Ovary (tissue), 9 donors: ENCODE measurements around the gene RCN2. TPM values are rescaled to one million over a fixed set of nuclear protein-coding genes. Genes with fewer than 3 reads are reported as not detected.

Source experiments
- DNase-seq, 5 donors: peaks; one replicate each; pipeline ENCODE4 v3.0.0-alpha.2; 2019 to 2020
- H3K27ac ChIP-seq, 2 donors: fragments of 200-600 bp; one replicate each; pipeline versions ENCODE4 v1.5.1 to v1.8.0; 2019 to 2022
- H3K27me3 ChIP-seq: fragments of 200-600 bp; one replicate; pipeline ENCODE4 v1.8.0; 2022
- H3K36me3 ChIP-seq: fragments of 200-600 bp; sonication (generic); one replicate; pipeline ENCODE4 v1.5.1; 2019
- H3K4me1 ChIP-seq: one replicate; pipeline ENCODE4 v1.8.1; 2013; ENCODE audit warnings: mild to moderate bottlenecking, moderate library complexity; ENCODE audit not compliant: insufficient read depth
- H3K4me3 ChIP-seq: fragments of 200-600 bp; sonication (generic); one replicate; pipeline ENCODE4 v1.5.1; 2017
- H3K9me3 ChIP-seq, 2 donors: fragments of 200-600 bp in 1 of 2; sonication (generic) in 1 of 2; one replicate each; pipeline versions ENCODE4 v1.5.1 to v1.8.1; 2013 to 2019; ENCODE audit warnings: mild to moderate bottlenecking in 1 of 2, moderate library complexity in 1 of 2
- EP300 ChIP-seq: sonication (generic); formaldehyde crosslinking; IDR thresholded peaks from one replicate; pipeline ENCODE4 v1.6.1; 2017; ENCODE audit warnings: antibody characterized with exemption
- POLR2A ChIP-seq: fragments of 450-650 bp; IDR thresholded peaks from one replicate; pipeline ENCODE4 v1.6.1; 2017; ENCODE audit warnings: antibody characterized with exemption, mild to moderate bottlenecking, moderate library complexity
- WGBS, 3 donors: extraction: QIAGEN DNeasy Blood & Tissue Kit in 1 of 3; methylation state at CpG; one replicate each; pipeline versions ENCODE4 v1.1.5 to v1.1.7; 2013 to 2017; 5-methylcytosine and 5-hydroxymethylcytosine counted together
- intact Hi-C, 4 donors: fragments of 100-400 bp; cut with DNase I; formaldehyde crosslinking; loops; one replicate each; pipeline versions ENCODE4 v1.11.0 to v1.15.1; 2022 to 2023
- polyA plus RNA-seq, 2 donors: library from polyadenylated mRNA; stranded (reverse); fragments of 200-250 nt in 1 of 2; fragments of 350-450 nt in 1 of 2; fragmentation: Illumina TruSeq in 1 of 2; extraction: RNeasy Lipid Tissue Mini Kit (QIAGEN cat#74804) in 1 of 2; gene quantifications; one replicate each; pipeline ENCODE4 v1.2.3, GENCODE V29; 2013 to 2014
- total RNA-seq, 7 donors: library from RNA; depleted of rRNA in 2 of 7; stranded (reverse); fragments of >200 nt in 2 of 7; fragmentation: NEBNext Ultra II Directional in 3 of 7; extraction: Animal tissue kit (Norgen Biotek cat#: 25700) in 3 of 7; gene quantifications; one replicate each; pipeline versions ENCODE4 v1.1.0 to v1.2.4, GENCODE V29; 2016 to 2023
- TF ChIP-seq, protein P1 (sequence below), 3 donors: fragments of 450-650 bp in 2 of 3; fragments of 200-600 bp in 1 of 3; IDR thresholded peaks; one replicate each; pipeline versions ENCODE4 v1.5.1 to v1.8.0; 2016 to 2022; ENCODE audit warnings: antibody characterized with exemption in 3 of 3, mild to moderate bottlenecking in 1 of 3
- donor health status: DM: no; HTN: no; CAD: no; lungs with moderate emphysema.
- donor health status: DM: no; HTN: no; CAD: no.
- donor health status: Bipolar disorder and iron deficiency.
- donor health status: DM: yes; HTN: yes; CAD: no.
- donor health status: DM: no; HTN: no; CAD: no.
- donor health status: DM: yes; HTN: yes; CAD: no.

The RCN2 gene
- total and polyA plus RNA-seq, 9 donors, result 31.7 to 69.2 (median 47.8) TPM

DNA sequence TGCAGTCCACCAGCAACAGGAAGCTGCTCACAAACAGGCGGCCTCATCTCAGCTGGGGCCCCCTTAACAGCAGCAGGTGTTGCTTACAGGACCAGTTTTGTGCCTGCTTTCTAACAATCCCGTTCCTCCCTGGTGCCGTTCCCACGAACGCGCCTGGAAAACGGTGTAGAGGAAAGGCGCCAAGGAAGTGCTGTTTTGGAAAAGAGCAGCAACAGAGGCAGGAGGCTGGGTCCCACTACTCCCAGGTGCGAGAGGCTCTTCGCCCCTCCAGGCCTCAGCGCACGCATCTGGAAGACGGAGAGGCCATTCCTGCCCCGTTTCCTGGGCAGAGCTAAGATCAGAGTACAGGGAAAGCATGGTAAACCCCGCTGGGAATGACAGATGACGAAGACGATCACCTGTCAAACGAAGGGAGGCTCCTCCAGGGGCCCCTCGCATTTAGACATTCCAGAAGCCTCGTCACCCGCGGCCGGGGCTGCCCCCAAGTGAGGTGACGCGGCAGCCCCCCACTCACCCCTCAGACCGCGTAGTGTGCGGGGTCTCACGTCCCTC is 27.0 kb upstream of the RCN2 start:
- H3K27me3 ChIP-seq, result no peaks in the 10 kb centered on the region
- H3K27ac ChIP-seq, result peak overlapping the region; percentile 90 to 91
- H3K36me3 ChIP-seq, result no peaks in the 10 kb centered on the region
- intact Hi-C loops, result no loop called here
- 2 to 3% (median 2%) methylated on average over 26 to 29 of the region's 29 CpGs for WGBS, 3 donors
- no peaks in the 10 kb centered on the region for H3K9me3 ChIP-seq
- TF ChIP-seq EP300, result no peak
- TF ChIP-seq POLR2A, result no peak
- TF ChIP-seq, protein P1, sequence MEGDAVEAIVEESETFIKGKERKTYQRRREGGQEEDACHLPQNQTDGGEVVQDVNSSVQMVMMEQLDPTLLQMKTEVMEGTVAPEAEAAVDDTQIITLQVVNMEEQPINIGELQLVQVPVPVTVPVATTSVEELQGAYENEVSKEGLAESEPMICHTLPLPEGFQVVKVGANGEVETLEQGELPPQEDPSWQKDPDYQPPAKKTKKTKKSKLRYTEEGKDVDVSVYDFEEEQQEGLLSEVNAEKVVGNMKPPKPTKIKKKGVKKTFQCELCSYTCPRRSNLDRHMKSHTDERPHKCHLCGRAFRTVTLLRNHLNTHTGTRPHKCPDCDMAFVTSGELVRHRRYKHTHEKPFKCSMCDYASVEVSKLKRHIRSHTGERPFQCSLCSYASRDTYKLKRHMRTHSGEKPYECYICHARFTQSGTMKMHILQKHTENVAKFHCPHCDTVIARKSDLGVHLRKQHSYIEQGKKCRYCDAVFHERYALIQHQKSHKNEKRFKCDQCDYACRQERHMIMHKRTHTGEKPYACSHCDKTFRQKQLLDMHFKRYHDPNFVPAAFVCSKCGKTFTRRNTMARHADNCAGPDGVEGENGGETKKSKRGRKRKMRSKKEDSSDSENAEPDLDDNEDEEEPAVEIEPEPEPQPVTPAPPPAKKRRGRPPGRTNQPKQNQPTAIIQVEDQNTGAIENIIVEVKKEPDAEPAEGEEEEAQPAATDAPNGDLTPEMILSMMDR (IDR thresholded peaks at IDR 0.05), result no peak
- peak in 3 of 5 donors; percentile 28 to 53 (median 43) for DNase-seq
- peaks cover 3% of the 10 kb centered on the region for H3K4me1 ChIP-seq
- H3K4me3 ChIP-seq, result peak overlapping the region; percentile 75

DNA sequence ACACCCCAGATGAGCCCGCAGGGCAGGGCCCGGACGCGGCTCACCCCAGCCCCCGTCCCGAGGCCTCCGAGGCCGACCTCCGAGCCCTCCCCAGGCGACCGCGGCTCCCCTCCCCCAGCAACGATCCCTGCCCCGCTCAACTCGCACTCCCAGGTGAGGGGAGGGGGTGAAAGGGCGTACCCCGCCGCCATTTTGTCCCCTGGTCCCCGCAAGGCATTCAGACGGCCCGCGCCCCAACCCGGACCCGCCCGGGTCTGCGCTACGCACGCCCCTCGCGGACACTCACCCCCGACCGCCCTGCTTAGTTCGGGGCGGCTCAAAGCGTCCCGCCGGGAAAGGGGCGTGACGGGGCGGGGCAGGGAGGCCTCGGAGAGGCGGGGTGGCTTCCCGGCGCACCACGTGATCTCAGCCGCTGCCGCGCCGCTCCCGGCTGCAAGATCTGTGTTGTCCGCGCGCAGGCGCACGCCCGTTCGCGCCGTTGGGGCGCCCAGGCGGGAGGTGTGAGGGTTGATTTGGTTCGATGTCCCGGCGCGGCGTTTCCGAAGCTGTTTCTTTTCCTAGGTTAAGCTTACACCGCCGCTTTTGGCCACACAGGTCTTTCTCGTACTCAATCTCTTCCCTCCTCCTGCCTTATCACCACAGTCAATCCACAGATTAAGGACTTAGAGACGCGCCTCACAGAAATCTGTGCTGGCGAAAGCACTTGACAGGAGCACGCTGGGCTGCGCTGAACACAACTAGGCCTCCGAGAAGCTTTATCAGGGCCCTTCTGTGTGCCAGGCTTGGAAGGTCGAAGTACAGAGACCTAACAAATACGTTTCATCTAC is 26.3 kb upstream of the RCN2 start, which contains the start of gene SCAPER:
SCAPER (minus strand) TSS at position 328 of the 827 bp plus-strand sequence. CDS start 21,523 bp downstream, outside the sequence.
- WGBS, 3 donors, result 0 to 1% (median 0%) methylated on average over 54 to 78 of the region's 78 CpGs
- Histone ChIP-seq H3K27me3 (no peaks in the 10 kb centered on the region), H3K27ac (peak within 1 kb of the TSS; percentile 90 to 91), H3K9me3 (no peaks in the 10 kb centered on the region), H3K4me1 (peaks cover 3% of the 10 kb centered on the region), H3K4me3 (peak within 1 kb of the TSS; percentile 75), H3K36me3 (no peaks in the 10 kb centered on the region)
- TF ChIP-seq, protein P1 (IDR thresholded peaks at IDR 0.05), result no peak
- TF ChIP-seq EP300 (no peak), POLR2A (peak; percentile 74)
- peak; percentile 93 to 95 (median 94) for DNase-seq
- intact Hi-C loops, result no loop called here

DNA sequence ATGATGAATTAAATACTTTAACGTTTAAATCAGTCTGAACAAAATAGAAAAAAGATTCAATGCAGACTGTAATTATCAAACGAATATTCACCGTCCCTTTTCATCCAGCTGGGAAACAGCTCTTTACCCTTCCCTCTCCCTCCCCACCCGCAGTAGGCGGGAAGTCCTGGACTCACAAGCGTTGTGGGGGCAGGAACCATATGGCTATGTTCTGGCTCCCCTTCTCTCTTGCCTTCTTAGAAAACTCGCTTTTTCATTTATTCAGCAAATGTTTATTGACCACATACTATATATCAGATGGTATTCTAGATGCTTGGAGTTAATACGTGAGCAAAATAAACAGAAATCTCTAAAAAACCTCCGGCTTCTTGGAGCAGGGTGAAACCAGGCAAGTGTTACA is 25.7 kb upstream of the RCN2 start:
- peak overlapping the region; percentile 75 for H3K4me3 ChIP-seq
- peak in 3 of 5 donors; percentile 22 to 41 (median 30) for DNase-seq
- intact Hi-C loops, result no loop called here
- no peaks in the 10 kb centered on the region for H3K36me3 ChIP-seq
- no peaks in the 10 kb centered on the region for H3K27me3 ChIP-seq
- TF ChIP-seq POLR2A, result no peak
- TF ChIP-seq, protein P1 (IDR thresholded peaks at IDR 0.05), result no peak
- no peak for TF ChIP-seq EP300
- 6 to 12% (median 11%) methylated on average over 9 of the region's 9 CpGs for WGBS, 3 donors
- H3K9me3 ChIP-seq, result no peaks in the 10 kb centered on the region
- peak overlapping the region in 1 of 2 donors; percentile 91 for H3K27ac ChIP-seq
- peaks cover 3% of the 10 kb centered on the region for H3K4me1 ChIP-seq

DNA sequence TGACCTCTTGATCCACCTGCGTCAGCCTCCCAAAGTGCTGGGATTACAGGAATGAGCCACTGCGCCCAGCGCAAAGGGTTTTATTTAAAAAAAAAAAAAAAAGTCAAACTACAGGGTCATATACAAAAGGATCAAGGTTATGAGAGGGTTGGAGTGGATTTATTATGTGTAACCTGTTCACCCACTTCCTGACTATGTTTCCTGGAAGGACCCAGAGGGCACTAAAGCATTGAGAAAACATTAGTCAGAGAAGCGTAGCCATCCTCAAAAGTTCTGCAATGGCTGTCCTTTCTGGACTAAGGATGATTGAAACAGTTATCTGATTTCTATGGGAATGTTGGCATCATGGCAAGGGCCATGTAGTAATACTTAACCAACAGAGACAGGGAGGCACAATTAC is 19.1 kb upstream of the RCN2 start:
- no peaks in the 10 kb centered on the region for H3K9me3 ChIP-seq
- WGBS, 3 donors, result 88 to 95% (median 89%) methylated on average over 4 of the region's 4 CpGs
- no peak overlapping the region for H3K4me3 ChIP-seq
- H3K36me3 ChIP-seq, result no peaks in the 10 kb centered on the region
- H3K4me1 ChIP-seq, result no peaks in the 10 kb centered on the region
- no peak for DNase-seq
- intact Hi-C loops, result no loop called here
- no peak overlapping the region for H3K27ac ChIP-seq
- no peaks in the 10 kb centered on the region for H3K27me3 ChIP-seq
- TF ChIP-seq, protein P1 (IDR thresholded peaks at IDR 0.05), result no peak
- TF ChIP-seq EP300, result no peak
- no peak for TF ChIP-seq POLR2A
